NCI-H187 (cell line): ENCODE measurements around the gene ARHGAP42.
A peak's percentile ranks its signal among the peaks of the same experiment; 100 is the strongest.

Source experiments
- DNase-seq, 2 experiments: peaks; one replicate each; lab custom pipeline; 2025; lab: John Stamatoyannopoulos, UW

ARHGAP42 gene

DNA sequence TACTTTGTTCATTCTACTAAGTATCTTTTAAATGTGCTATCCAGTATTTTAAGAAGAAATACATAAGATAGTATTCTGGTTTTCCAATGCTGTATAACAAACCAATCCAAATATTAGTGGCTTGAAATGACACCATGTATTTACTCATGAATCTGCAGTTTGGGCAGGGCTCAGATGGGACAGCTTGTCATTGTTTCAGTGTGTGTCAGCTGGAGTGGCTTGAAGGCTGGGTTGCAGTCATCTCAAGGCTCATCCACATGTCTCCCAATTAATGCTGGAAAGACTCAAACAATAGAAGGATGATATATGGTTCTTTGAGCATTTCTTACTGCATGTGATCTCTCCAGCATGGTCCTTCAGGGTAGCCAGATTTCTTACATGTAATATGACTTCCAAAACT is 146.2 kb downstream of the ARHGAP42 start:
- no peak for DNase-seq

DNA sequence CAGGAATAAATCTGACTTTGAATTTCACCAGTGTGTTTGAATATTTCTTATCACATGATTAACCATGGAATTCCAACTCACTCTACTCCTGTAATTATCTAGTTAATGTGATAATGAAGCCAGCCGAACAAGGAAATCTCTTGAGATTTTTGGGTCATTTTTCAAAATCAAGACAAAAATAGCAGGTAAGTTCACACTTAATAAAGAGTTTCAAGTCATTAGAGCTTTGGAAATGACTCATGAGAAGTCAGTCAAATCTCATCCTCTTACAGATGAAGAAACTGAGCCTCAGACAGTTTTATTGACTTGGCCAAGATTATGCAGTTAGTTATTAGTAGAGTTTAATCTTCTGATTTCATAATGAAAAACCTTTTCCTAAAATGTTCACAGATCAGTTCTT is 148.8 kb downstream of the ARHGAP42 start:
- no peak for DNase-seq

DNA sequence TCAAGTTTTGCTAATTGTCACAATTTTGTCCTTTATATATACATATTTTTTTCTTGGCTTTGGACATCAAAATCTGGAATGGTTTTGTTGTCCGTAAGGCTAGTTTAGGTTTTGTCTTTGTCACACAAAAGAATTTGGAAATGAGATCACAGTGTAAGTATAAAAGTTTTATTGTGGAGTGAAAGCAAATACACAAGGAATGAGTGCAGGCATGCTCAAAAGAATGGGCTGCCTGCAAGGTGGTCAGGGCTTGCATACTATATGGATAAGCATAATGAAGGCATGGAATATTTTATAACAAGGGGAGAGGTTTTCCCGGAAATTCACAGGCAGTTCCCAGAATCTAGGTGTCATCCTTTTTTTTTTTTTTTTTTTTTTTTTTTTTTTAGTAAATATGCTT is 150.2 kb downstream of the ARHGAP42 start:
- DNase-seq, result no peak

DNA sequence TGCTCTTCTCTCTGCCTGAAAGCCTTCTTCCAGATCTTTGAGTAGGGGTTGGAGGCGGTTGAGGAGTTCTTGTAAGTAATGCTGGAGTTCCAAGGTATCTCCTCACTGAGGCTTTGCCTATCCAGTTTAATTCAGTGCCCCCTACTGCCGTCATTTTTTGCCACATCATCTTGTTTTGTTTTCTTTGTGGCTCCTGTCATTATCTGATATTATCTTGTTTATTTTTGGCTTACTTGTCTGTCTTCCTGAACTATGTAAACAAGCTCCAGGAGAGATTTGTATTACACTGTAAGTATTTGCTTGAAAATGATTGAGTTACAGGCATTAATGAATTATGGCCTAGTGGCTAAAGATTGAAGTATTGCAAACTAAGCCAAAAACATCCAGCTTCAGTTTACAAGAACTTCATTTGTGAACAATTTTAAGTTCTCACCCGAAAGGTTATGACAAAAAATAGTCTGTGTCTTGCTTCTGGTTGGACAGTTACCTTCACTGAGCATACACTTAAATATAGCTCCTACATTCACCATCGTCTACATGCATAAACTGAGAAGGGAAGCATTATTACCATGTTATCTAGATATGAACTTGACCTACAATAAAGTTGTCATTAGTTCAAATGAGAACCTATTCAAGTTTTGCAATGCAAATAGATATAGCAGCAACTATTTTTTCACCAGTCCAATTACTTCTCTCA is 154.8 kb downstream of the ARHGAP42 start:
- DNase-seq, result no peak

- no peak for DNase-seq
Measured at GRCh38 chr11:100847696-100848216, 160.7 kb downstream of the ARHGAP42 start.

- DNase-seq, result no peak
Measured at GRCh38 chr11:100849009-100849900, 162.2 kb downstream of the ARHGAP42 start.

DNA sequence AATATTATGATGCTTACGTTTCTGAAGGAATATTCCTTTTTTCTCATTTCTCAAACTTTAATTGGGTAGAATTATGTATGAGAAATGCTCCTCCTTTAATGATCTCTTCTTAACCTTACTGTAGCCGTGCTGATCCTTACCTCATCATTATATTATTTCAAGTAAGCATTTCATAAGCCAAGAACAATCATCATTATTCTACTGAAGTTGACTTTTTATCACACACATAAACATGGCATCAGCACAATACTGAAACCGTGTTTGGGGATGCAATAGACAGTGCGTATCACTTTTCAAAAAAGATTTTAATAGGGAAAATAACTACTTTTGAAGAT is 162.8 kb downstream of the ARHGAP42 start:
- no peak for DNase-seq

GRCh38 chr11:100851147-100851546 is 164.1 kb downstream of the ARHGAP42 start:
- DNase-seq, result no peak

DNA sequence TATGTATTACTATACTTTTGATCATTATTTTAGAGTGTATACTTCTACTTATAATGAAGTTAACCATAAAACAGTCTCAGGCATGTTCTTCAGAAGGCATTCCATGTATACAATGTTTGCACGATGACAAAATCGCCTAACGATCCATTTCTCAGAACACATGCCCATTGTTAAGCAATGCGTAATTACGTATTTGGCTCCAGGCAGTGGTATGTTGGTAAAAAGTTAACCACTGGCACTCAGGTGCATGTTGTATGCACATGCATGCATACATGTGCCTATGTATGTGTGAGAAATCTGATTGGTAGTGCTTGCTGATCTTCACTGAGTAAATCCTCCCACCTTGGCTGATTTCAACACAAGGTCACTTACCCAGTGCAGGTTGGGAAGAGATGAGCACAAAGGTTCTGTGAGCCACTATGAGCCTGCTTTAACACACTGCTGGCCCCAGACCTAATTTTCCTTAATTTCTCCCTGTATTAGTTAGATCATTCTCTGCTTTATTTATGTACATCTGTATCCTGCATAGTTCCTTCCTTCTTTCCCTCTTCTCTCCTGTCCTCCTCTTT is 164.6 kb downstream of the ARHGAP42 start:
- DNase-seq, result no peak

- no peak for DNase-seq
Measured at GRCh38 chr11:100855466-100856067, 168.5 kb downstream of the ARHGAP42 start.

DNA sequence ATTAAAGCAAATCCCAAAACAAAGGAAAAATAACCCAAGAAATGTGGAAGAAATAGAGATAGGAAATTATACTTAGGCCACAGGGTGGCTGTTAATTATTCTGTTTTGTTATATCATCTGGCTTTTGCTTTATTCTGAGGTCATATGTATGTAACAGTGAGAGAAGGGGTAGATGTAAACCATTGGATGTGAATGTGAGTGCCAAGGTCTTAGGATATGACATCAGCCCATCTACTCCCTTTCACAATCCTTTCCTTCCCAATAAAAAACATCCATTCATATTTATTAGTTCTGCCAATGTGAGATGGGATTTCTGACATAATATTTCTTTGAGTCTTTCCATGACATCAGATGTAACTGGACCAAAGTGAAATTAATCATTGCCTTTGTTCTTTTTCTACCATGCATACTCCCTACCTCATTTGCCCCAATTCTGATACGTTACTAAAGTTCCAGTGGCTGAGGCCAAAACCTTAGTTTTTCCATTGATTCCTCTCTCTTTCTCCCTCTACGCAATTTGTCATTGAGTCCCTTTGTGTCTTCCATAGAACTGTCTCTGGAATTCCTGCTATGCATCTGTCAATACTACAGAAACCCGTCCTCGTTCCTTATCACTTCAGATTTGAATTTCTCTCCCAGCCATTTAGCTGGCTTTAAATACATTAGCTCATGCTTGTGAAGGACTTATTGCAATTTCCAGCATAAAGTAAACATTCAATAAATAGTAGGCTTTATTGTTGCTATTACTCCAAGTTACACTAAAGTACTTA is 170.3 kb downstream of the ARHGAP42 start:
- no peak for DNase-seq

- DNase-seq, result no peak
Measured at GRCh38 chr11:100860318-100861155, 173.4 kb downstream of the ARHGAP42 start.

- no peak for DNase-seq
Measured at GRCh38 chr11:100861212-100861611, 174.1 kb downstream of the ARHGAP42 start.

DNA sequence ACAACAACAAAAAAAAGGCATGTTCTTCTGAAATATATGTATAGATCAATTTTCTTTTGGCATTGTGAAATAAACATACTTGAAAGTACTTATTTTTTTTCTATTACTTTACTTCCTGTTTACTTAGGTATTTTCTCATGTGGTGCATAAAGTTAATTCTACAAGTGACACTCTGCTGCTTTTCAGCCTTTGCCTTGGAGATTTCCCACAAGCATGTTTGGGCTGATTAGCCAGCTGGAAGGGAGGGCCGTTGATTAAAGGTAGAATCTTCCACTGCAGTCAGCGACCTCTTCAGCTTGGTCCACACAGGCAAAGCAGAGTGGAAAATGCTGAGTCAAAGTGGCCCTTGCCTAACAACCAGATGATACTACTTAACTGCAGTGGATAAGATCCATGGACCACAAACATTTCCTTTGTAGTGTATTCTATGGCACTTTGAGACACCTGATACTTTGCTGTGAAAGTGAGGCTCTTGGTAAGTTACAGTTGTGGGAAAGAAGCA is 176.0 kb downstream of the ARHGAP42 start:
- DNase-seq, result peak in 1 of 2 experiments; percentile 21

DNA sequence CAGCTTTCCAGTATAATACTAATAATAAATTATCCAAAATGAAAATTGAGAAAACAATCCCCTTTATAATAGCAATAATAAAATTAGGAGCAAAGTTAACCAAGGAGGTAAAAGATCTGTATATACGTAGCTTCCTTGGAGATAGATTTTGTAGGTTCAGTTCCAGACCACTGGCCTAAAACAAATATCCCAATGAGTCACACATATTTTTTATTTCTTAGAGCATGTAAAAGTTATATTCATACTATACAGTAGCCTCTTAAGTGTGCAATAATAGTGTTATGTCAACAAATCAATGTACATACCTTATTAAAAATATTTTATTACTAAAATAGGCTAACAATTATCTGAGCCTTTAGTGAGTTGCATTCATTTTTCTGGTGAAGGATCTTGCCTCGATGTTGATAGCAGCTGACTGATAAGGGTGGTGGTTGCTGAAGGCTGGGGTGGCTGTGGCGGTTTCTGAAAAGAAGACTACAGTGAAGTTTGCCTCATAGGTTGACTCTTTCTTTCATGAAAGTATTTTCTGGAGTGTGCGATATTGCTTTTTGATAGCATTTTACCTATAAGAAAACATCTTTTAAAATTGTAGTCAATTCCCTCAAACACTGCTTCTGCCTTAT is 178.5 kb downstream of the ARHGAP42 start:
- DNase-seq, result no peak

- DNase-seq, result no peak
Measured at GRCh38 chr11:100866453-100866852, 179.4 kb downstream of the ARHGAP42 start.

- no peak for DNase-seq
Measured at GRCh38 chr11:100867606-100868005, 180.5 kb downstream of the ARHGAP42 start.

DNA sequence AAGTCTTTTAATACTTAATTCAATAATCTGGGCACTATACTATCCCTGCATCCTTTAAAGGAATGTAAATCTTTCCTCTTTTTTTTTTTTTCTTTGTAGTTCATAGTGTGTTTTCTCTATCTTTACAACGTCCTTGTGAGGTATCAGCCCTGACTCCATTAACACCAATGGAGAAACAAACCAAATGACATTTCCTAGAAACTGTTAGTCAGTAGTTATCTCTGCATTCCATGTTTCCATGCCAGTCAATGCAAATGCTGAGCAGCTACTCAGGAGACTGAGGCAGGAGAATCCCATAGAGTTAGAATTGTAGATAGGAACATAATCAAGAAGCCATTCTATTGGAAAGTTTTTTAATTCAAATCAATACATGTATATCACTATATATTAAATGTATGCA is 182.2 kb downstream of the ARHGAP42 start:
- DNase-seq, result no peak

GRCh38 chr11:100870138-100870537 is 183.1 kb downstream of the ARHGAP42 start:
- DNase-seq, result no peak
